HCT116 (cell line): Measurements from ENCODE around the gene FSTL4. TPM values are rescaled to one million over a fixed set of nuclear protein-coding genes. Genes with fewer than 3 reads are reported as not detected.

Experiments used
- ATAC-seq: fragments of 200-7000 bp; cut with Tn5 transposase; 2 replicates; pipeline ENCODE4 v1.9.1; 2020; ENCODE audit warnings: mild to moderate bottlenecking, moderate library complexity
- BruUV-seq: library from RNA; stranded (reverse); fragments of 400-500 nt; replicated peaks from 2 replicates; lab custom pipeline; 2021; lab: Mats Ljungman, UMichigan
- CTCF ChIA-PET: fragments of 300-600 bp; sonication (Branson Sonifier 250); formaldehyde crosslinking; loops from one replicate; lab custom pipeline; 2021; ENCODE audit warnings: antibody characterized with exemption; lab: Charles Lee
- POLR2A ChIA-PET: fragments of 300-600, 350-600 bp; sonication (Branson Sonifier 250); formaldehyde crosslinking; loops from one replicate; lab custom pipeline; 2021; ENCODE audit warnings: antibody characterized with exemption; lab: Charles Lee
- RAD21 ChIA-PET, 2 experiments: fragments of 300-600 bp; sonication (Branson Sonifier 250); formaldehyde crosslinking; loops; one replicate each; lab custom pipeline; 2023; ENCODE audit warnings: low total read pairs in 2 of 2; ENCODE audit not compliant: uncharacterized antibody in 2 of 2, unreplicated experiment in 2 of 2, low non-redundant PET in 1 of 2; lab: Charles Lee
- DNase-seq: peaks from one replicate; pipeline ENCODE4 v3.0.0-alpha.2; 2010; ENCODE audit warnings: low read depth, low spot score
- H2AFZ ChIP-seq: fragments of 200-600 bp; shearing (Covaris generic), sonication (generic); 2 replicates; pipeline ENCODE4 v1.6.1; 2017; ENCODE audit warnings: low read depth, mixed run types, mixed read lengths, antibody characterized with exemption, low read length; ENCODE audit not compliant: poor library complexity, severe bottlenecking
- H3K27ac ChIP-seq: 2 replicates; pipeline ENCODE4 v1.5.1; 2012; ENCODE audit warnings: low read depth, low read length
- H3K27me3 ChIP-seq: fragments of 200-600 bp; sonication (generic); 2 replicates; pipeline ENCODE4 v1.6.1; 2016; ENCODE audit warnings: mixed run types, low read length, mixed read lengths; ENCODE audit not compliant: insufficient read depth
- H3K36me3 ChIP-seq, 2 experiments: fragments of 200-500 bp in 1 of 2; fragments of 200-600 bp in 1 of 2; sonication (Bioruptor generic) in 1 of 2; sonication (generic) in 1 of 2; 2 replicates each; pipeline versions ENCODE4 v1.5.1 to v1.6.1; 2014 to 2016; ENCODE audit warnings: low read length in 2 of 2, inconsistent platforms in 1 of 2, mixed read lengths in 1 of 2, mixed run types in 1 of 2; ENCODE audit not compliant: insufficient read depth in 2 of 2, control insufficient read depth in 1 of 2
- H3K4me1 ChIP-seq, 2 experiments: fragments of 200-600 bp in 1 of 2; sonication (generic) in 1 of 2; 2 replicates each; pipeline versions ENCODE4 v1.5.1 to v1.6.1; 2012 to 2017; ENCODE audit warnings: low read length in 2 of 2, inconsistent platforms in 1 of 2, mild to moderate bottlenecking in 1 of 2, mixed read lengths in 1 of 2, mixed run types in 1 of 2, moderate library complexity in 1 of 2; ENCODE audit not compliant: insufficient read depth in 2 of 2, control insufficient read depth in 1 of 2
- H3K4me2 ChIP-seq: fragments of 200-600 bp; sonication (generic); 2 replicates; pipeline ENCODE4 v1.6.1; 2017; ENCODE audit warnings: mixed run types, low read length, mixed read lengths
- H3K4me3 ChIP-seq, 2 experiments: fragments of 200-600 bp in 1 of 2; sonication (generic) in 1 of 2; replicated peaks in 1 of 2; 2 replicates each; pipeline ENCODE4 v1.5.1; 2011 to 2016; ENCODE audit warnings: low read length in 2 of 2, control low read depth in 1 of 2, low read depth in 1 of 2, mild to moderate bottlenecking in 1 of 2, mixed read lengths in 1 of 2, mixed run types in 1 of 2
- H3K79me2 ChIP-seq: fragments of 200-600 bp; sonication (generic); 2 replicates; pipeline ENCODE4 v1.6.1; 2017; ENCODE audit warnings: mild to moderate bottlenecking, mixed run types, low read length, moderate library complexity, mixed read lengths; ENCODE audit not compliant: insufficient read depth
- H3K9ac ChIP-seq: fragments of 200-600 bp; sonication (generic); 2 replicates; pipeline ENCODE4 v1.6.1; 2016; ENCODE audit warnings: low read length, mixed read lengths
- H3K9me2 ChIP-seq: fragments of 200-600 bp; sonication (generic), shearing (Covaris generic); 2 replicates; pipeline ENCODE4 v1.6.1; 2017; ENCODE audit warnings: mixed run types, mild to moderate bottlenecking, moderate library complexity; ENCODE audit not compliant: insufficient read depth
- H3K9me3 ChIP-seq, 2 experiments: fragments of 200-500 bp in 1 of 2; fragments of 200-600 bp in 1 of 2; sonication (Bioruptor generic) in 1 of 2; sonication (generic) in 1 of 2; 2 replicates each; pipeline ENCODE4 v1.6.1; 2014 to 2017; ENCODE audit warnings: low read length in 2 of 2, mixed read lengths in 2 of 2, inconsistent platforms in 1 of 2, low read depth in 1 of 2, mild to moderate bottlenecking in 1 of 2, mixed run types in 1 of 2, moderate library complexity in 1 of 2; ENCODE audit not compliant: control insufficient read depth in 1 of 2, insufficient read depth in 1 of 2
- H4K20me1 ChIP-seq: fragments of 200-600 bp; sonication (generic), shearing (Covaris generic); 2 replicates; pipeline ENCODE4 v1.6.1; 2017; ENCODE audit warnings: mixed run types, mild to moderate bottlenecking, moderate library complexity; ENCODE audit not compliant: insufficient read depth
- ATF3 ChIP-seq: IDR thresholded peaks from 2 replicates; pipeline ENCODE4 v1.6.1; 2012
- CEBPB ChIP-seq: IDR thresholded peaks from 2 replicates; pipeline ENCODE4 v1.6.1; 2012; ENCODE audit warnings: low read depth
- CTCF ChIP-seq, 3 experiments: fragments of 200-600 bp in 1 of 3; sonication (generic) in 1 of 3; IDR thresholded peaks in 2 of 3; conservative IDR thresholded peaks in 1 of 3; 2 replicates each; pipeline ENCODE4 v1.5.1; 2012 to 2017; ENCODE audit warnings: low read depth in 2 of 3, low read length in 2 of 3, antibody characterized with exemption in 1 of 3, borderline replicate concordance in 1 of 3, control low read depth in 1 of 3, mild to moderate bottlenecking in 1 of 3, mixed read lengths in 1 of 3, mixed run types in 1 of 3, moderate library complexity in 1 of 3; ENCODE audit not compliant: insufficient read depth in 1 of 3
- EGR1 ChIP-seq: IDR thresholded peaks from 2 replicates; pipeline ENCODE4 v1.6.1; 2012; ENCODE audit warnings: low read depth
- EZH2phosphoT487 ChIP-seq: fragments of 200-600 bp; IDR thresholded peaks from 2 replicates; pipeline ENCODE4 v1.6.1; 2018; ENCODE audit warnings: antibody characterized with exemption, borderline replicate concordance
- FOSL1 ChIP-seq: IDR thresholded peaks from 2 replicates; pipeline ENCODE4 v1.6.1; 2012; ENCODE audit warnings: low read depth
- MAX ChIP-seq: IDR thresholded peaks from 2 replicates; pipeline ENCODE4 v1.6.1; 2012
- RAD21 ChIP-seq: IDR thresholded peaks from 2 replicates; pipeline ENCODE4 v1.6.1; 2012; ENCODE audit warnings: low read depth, mild to moderate bottlenecking
- TCF7L2 ChIP-seq: IDR thresholded peaks from 2 replicates; pipeline ENCODE4 v1.7.0; 2011; ENCODE audit warnings: borderline replicate concordance, inconsistent platforms; ENCODE audit not compliant: insufficient read depth, insufficient read length; ENCODE audit errors: extremely low read depth
- YY1 ChIP-seq: IDR thresholded peaks from 2 replicates; pipeline ENCODE4 v1.6.1; 2011; ENCODE audit warnings: low read length, low read depth, moderate library complexity, mild to moderate bottlenecking; ENCODE audit not compliant: insufficient replicate concordance; ENCODE audit errors: extremely low read depth
- ZBTB33 ChIP-seq: IDR thresholded peaks from 2 replicates; pipeline ENCODE4 v1.6.1; 2011; ENCODE audit warnings: mild to moderate bottlenecking, low read length, moderate library complexity; ENCODE audit not compliant: insufficient replicate concordance; ENCODE audit errors: extremely low read depth
- ZFX ChIP-seq: fragments of 450-650 bp; IDR thresholded peaks from 2 replicates; pipeline ENCODE4 v1.6.1; 2017
- intact Hi-C: fragments of 100-400 bp; cut with micrococcal nuclease; formaldehyde crosslinking; loops from 2 replicates; pipeline ENCODE4 v1.10.0; 2022
- total RNA-seq: library from RNA; stranded (reverse); gene quantifications from one replicate; pipeline ENCODE4 v1.2.1, GENCODE V29; 2021; ENCODE audit not compliant: unreplicated experiment

FSTL4 gene
- total RNA-seq, 1 experiment from 2014 or later: 0.37 TPM

GRCh38 chr5:133196441-133197085, 415.8 kb downstream of the FSTL4 start:
- ATAC-seq: no peak

More at GRCh38 chr5:133196441-133197085, 415.8 kb downstream of the FSTL4 start:
- POLR2A ChIA-PET: no interaction called here
- H3K4me2 ChIP-seq: no peak overlapping the region
- RAD21 ChIA-PET: interaction anchor here in 1 of 2 experiments (0.6 kb wide), 1 partner anchor 443 kb away, joined by 5 read pairs; no protein-coding TSS in a partner anchor
- DNase-seq: no peak
- no peak overlapping the region for H3K27ac ChIP-seq
- BruUV-seq: no TSS peak
- no peaks in the 10 kb centered on the region for H3K79me2 ChIP-seq
- intact Hi-C loops: no loop called here
- H3K4me1 ChIP-seq: no peaks in the 10 kb centered on the region
- no peaks in the 10 kb centered on the region for H3K27me3 ChIP-seq
- no peaks in the 10 kb centered on the region for H4K20me1 ChIP-seq
- H3K9ac ChIP-seq: no peak overlapping the region
- no peak overlapping the region for H3K4me3 ChIP-seq
- no peak for TF ChIP-seq EZH2phosphoT487
- no peak for TF ChIP-seq YY1
- no peak for TF ChIP-seq ZBTB33
- TF ChIP-seq CEBPB: no peak
- no peak for TF ChIP-seq CTCF (IDR thresholded peaks at IDR 0.05 in 2 of 3, conservative IDR thresholded peaks at IDR 0.05 in 1 of 3; ENCODE audit: borderline replicate concordance in 1 of 3, insufficient read depth in 1 of 3, low read depth in 2 of 3, low read length in 2 of 3)
- no peak for TF ChIP-seq FOSL1
- no peak for TF ChIP-seq ZFX
- TF ChIP-seq ATF3: no peak
- TF ChIP-seq RAD21: no peak
- TF ChIP-seq TCF7L2: no peak
- TF ChIP-seq EGR1: no peak
- no peak for TF ChIP-seq MAX
- H3K36me3 ChIP-seq: no peaks in the 10 kb centered on the region
- CTCF ChIA-PET: no interaction called here
- no peaks in the 10 kb centered on the region for H3K9me3 ChIP-seq
- H2AFZ ChIP-seq: no peak overlapping the region
- no peaks in the 10 kb centered on the region for H3K9me2 ChIP-seq
